Umbilical cord (tissue), 2 donors: ENCODE results near the gene HHLA2. TPM values are rescaled to one million over a fixed set of nuclear protein-coding genes. Genes with fewer than 3 reads are reported as not detected.
"Not testable (repeated sequence)": the region's sequence is repeated elsewhere in the genome, so short reads cannot be mapped to it uniquely, and the experiment has no call there.

ENCODE experiments used
- DNase-seq: peaks from one replicate; pipeline ENCODE4 v3.0.0-alpha.2; 2015; ENCODE audit warnings: low spot score
- total RNA-seq: library from RNA; depleted of rRNA; stranded (reverse); fragments of >200 nt; gene quantifications from one replicate; pipeline ENCODE4 v1.2.3, GENCODE V29; 2014; ENCODE audit warnings: low replicate concordance; ENCODE audit not compliant: insufficient read depth

Gene HHLA2, protein sequence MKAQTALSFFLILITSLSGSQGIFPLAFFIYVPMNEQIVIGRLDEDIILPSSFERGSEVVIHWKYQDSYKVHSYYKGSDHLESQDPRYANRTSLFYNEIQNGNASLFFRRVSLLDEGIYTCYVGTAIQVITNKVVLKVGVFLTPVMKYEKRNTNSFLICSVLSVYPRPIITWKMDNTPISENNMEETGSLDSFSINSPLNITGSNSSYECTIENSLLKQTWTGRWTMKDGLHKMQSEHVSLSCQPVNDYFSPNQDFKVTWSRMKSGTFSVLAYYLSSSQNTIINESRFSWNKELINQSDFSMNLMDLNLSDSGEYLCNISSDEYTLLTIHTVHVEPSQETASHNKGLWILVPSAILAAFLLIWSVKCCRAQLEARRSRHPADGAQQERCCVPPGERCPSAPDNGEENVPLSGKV
- total RNA-seq = 1.4 TPM

DNA sequence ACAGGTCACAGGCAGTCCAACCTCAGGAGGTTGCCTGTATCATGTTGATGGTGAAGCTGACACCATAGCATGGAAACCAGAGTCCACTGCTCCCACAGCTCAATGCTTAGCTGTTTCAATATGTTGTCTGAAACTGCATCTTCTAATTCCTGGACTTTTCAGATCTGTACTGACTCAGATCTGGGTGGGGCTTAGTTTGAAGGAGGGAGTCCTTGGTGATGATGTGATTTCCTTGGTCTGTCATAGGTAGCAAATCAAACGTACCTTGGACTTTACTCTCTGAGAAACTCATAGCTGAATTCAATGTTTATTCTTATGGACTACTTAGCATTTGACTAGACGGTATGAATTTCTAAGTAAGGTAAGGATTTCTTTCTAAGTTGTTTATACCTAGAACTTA is at the start of gene HHLA2:
Gene HHLA2 (plus strand): TSS at position 310 of the 400 bp plus-strand sequence. CDS start 55,266 bp downstream, outside the sequence.
- no peak for DNase-seq

- no peak for DNase-seq
Observed at GRCh38 chr3:108250626-108251025, 45.7 kb upstream of the HHLA2 start.

DNA sequence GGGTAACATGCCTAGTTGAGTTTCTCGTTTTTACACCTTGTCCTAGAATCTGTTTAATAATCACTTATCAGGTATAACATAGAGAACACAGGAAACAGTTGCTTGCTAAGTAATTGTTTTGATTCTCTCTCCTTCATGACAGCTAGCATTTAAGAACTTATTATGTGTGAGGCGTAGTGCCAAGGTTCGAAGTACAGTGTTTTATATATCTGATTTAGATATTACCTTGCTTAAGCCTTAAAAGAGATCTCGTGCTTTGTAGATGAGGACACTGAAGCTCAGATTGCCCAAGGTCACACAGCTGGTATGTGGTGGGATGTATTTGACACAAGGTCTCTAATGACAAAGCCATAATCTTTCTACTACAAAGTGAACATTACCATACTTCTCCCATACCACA is 45.1 kb upstream of the HHLA2 start:
- DNase-seq = no peak

- DNase-seq = no peak
Observed at GRCh38 chr3:108251844-108252243, 44.5 kb upstream of the HHLA2 start.

GRCh38 chr3:108255131-108255530 is 41.2 kb upstream of the HHLA2 start:
- DNase-seq = no peak

DNA sequence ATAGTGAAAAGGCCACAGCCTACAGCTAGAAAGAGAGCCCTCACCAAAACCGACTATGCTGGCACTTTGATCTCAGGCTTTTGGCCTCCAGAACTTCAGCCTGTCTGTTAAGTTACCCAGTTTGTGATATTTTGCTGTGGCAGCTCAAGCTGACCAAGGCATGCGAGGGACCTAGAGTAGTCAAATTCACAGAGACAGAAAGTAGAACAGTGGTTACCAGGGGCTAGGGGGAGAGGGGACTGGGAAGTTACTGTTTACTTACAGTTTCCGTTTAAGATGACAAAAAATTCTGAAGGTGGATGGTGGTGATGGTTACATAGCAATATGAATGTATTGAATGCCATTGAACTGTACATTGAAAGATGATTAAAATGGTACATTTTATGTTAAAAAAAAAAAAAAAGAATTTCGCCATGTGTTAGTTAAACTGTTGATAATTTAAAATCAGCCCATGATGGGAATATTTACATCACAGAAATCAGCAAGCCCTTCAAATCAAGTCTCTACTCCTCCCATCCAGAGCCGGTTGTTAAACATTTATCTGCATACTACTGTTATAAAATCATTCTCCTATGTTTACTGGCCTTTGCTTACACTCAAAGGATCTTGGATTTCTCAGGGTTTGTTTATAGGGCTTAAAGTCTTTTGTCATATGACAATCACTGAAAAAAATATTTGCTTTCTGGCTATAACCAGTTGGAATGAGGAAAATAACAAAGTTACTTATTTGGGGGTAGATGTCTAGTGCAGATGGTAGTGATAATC is 31.6 kb upstream of the HHLA2 start:
- not testable (repeated sequence) for DNase-seq

DNA sequence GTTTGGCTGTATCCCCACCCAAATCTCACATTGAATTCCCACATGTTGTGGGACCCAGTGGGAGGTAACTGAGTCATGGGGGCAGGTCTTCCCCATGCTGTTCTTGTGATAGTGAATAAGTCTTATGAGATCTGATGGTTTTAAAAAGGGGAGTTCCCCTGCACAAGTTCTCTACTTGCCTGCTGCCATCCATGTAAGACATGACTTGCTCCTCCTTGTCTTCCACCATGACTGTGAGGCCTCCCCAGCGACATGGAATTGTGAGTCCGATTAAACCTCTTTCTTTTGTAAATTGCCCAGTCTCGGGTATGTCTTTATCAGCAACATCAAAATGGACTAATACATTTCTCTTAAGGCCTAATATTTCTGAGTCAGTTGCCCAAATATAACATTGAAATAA is 28.1 kb upstream of the HHLA2 start:
- DNase-seq = not testable (repeated sequence)

GRCh38 chr3:108271626-108272025 is 24.7 kb upstream of the HHLA2 start:
- peak; percentile 5 for DNase-seq

DNA sequence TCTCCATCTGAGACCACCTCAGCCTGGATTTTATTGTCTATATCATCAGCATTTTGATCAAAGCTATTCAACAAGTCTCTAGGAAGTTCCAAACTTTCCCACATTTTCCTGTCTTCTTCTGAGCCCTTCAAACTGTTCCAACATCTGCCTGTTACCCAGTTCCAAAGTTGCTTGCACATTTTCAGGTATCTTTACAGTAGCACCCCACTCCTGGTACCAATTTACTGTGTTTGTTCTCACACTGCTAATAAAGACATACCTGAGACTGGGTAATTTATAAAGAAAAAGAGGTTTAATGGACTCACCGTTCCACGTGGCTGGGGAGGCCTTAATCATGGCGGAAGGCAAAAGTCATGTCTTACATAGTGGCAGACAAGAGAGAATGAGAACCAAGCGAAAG is 17.3 kb upstream of the HHLA2 start:
- DNase-seq = not testable (repeated sequence)

GRCh38 chr3:108280476-108280875 is 15.9 kb upstream of the HHLA2 start:
- no peak for DNase-seq

- DNase-seq = no peak
Observed at GRCh38 chr3:108281670-108282069, 14.7 kb upstream of the HHLA2 start.

- no peak for DNase-seq
Observed at GRCh38 chr3:108283006-108283405, 13.3 kb upstream of the HHLA2 start.

DNA sequence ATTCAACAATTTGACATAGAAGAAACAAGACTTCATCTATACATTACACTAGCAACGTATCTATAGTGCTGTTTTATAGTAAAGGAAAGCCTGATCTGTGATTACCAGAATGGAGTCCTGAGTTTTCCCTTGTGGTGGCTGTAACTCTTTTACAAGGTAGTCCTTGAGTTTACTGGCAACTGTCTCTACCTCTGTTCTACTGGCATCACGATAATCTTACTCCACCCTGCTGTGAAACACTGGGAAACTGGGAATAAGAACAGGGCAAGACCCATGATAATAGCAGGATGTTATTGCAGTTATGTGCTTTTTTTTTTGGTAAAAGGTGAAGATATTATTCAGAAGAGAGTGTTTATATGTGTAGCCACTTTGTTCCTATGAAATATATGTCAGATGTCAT is 12.4 kb upstream of the HHLA2 start:
- no peak for DNase-seq

- no peak for DNase-seq
Observed at GRCh38 chr3:108285176-108285575, 11.2 kb upstream of the HHLA2 start.

GRCh38 chr3:108287146-108287545 is 9.2 kb upstream of the HHLA2 start:
- peak; percentile 35 for DNase-seq

- not testable (repeated sequence) for DNase-seq
Observed at GRCh38 chr3:108288193-108288592, 8.2 kb upstream of the HHLA2 start.

GRCh38 chr3:108289159-108289558 is 7.2 kb upstream of the HHLA2 start:
- no peak for DNase-seq

GRCh38 chr3:108292450-108292849 is 3.9 kb upstream of the HHLA2 start:
- no peak for DNase-seq

DNA sequence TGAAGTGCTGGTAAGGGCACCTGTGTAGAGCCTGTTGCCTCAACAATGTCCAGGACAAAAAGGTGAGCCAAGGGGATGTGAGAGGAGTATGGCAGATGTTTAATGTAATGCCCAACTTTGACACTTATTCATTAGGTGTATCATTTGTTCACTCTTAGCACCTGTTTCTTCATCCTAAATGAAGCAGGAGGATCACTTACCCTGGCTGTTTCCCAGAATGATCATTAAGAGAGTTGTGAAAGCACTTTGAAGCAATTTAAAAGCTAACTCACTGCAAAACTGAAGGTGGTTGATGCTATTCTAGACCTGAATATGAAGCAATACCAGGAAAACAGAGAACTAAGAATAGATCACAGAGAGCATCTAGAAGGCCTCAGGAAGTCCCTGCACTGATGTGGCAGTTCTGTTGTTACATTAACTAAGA is 3.4 kb upstream of the HHLA2 start:
- no peak for DNase-seq

DNA sequence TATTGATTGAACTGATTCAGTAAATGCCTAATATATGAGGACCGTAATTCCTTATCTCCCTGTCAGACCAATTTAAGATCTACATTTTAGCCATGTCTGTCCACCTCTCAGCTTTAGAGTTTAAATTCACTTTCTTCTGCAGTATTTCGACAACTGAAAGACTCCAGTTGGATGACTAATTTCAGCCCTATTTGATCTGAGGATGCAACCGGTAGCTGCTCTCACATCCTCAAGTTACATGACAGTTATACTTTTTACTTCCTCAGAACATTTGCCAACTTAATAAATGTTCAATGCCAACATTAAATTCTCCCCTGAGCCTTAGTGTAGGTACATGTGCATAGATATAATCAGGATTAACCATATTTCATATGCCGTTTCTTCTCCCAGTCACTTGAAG is 2.5 kb upstream of the HHLA2 start:
- no peak for DNase-seq

DNA sequence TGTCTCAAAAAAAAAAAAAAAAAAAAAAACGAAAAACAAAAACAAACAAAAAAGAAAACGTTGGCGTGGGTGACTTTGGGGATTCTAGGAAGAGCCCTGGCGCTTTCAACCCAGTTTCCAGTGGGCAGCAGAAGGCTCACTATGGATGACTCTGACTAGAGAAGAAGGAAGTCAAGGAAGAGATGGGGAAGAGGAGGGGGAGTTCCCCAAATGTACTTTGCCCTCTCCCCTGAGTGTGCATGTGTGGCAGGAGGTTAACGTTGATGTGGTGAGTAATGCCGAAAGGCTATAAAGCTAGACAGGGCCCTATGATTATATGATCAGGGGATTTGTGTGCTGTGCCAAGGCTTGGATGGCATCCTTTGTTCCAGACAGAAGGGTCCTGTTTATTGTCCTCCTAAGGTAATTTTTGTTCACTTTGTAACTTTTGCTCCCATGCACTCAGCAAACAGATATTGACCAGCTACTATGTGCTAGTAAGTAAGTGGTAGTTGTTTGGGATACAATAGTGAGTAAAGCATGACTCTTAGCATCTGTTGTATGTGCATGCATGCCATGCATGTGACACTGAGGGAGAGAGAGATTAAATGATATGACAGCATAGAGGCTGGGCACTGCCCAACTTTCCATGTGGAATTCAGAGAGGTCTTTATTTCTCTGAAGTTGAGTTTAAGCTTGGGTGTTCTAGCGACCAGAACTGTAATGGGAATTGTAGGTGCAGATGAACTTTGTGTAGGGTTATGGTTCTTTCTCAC is 750 bp upstream of the HHLA2 start:
- DNase-seq = no peak

GRCh38 chr3:108297647-108298046 is 1.3 kb downstream of the HHLA2 start:
- DNase-seq = peak; percentile 29
